Right atrium auricular region (tissue), 2 donors: Measurements from ENCODE around the gene FZD4. TPM values are rescaled to one million over a fixed set of nuclear protein-coding genes. Genes with fewer than 3 reads are reported as not detected.

ENCODE experiments used
- DNase-seq: peaks from one replicate; pipeline ENCODE4 v3.0.0-alpha.2; 2019; ENCODE audit warnings: low spot score
- H3K27ac ChIP-seq, 2 donors: fragments of 200-600 bp; sonication (generic); 1 replicate in 1 of 2; 2 replicates in 1 of 2; pipeline ENCODE4 v1.5.1; 2016 to 2019
- H3K27me3 ChIP-seq, 2 donors: fragments of 200-600 bp; sonication (generic); one replicate each; pipeline versions ENCODE4 v1.5.1 to v1.6.0; 2017 to 2019
- H3K36me3 ChIP-seq: fragments of 200-600 bp; sonication (generic); one replicate; pipeline ENCODE4 v1.5.1; 2016
- H3K4me1 ChIP-seq, 2 donors: fragments of 200-600 bp; sonication (generic); one replicate each; pipeline versions ENCODE4 v1.5.1 to v1.6.0; 2017 to 2019
- H3K4me3 ChIP-seq, 2 donors: fragments of 200-600 bp; sonication (generic); 1 replicate in 1 of 2; 2 replicates in 1 of 2; pipeline ENCODE4 v1.5.1; 2017 to 2019; ENCODE audit warnings: mild to moderate bottlenecking in 1 of 2, moderate library complexity in 1 of 2
- H3K9me3 ChIP-seq, 2 donors: fragments of 200-600 bp; sonication (generic); one replicate each; pipeline ENCODE4 v1.5.1; 2019
- CTCF ChIP-seq, 2 donors: fragments of 200-600 bp; sonication (generic); IDR thresholded peaks; one replicate each; pipeline ENCODE4 v1.5.1; 2019; ENCODE audit warnings: antibody characterized with exemption in 2 of 2
- total RNA-seq, 2 donors: library from RNA; depleted of rRNA; stranded (reverse); fragments of >200 nt; gene quantifications; one replicate each; pipeline ENCODE4 v1.1.0, GENCODE V29; 2016

Gene FZD4
- total RNA-seq, 2 donors from 2014 or later, result 22.6 to 32.5 TPM

- Histone ChIP-seq H3K27ac (peak overlapping the region in 1 of 2 donors; percentile 6), H3K36me3 (no peaks in the 10 kb centered on the region), H3K4me3 (no peak overlapping the region), H3K27me3 (no peaks in the 10 kb centered on the region), H3K9me3 (no peaks in the 10 kb centered on the region), H3K4me1 (peaks cover 0 to 39% of the 10 kb centered on the region in 2 donors)
- DNase-seq, result no peak
- no peak for TF ChIP-seq CTCF (IDR thresholded peaks at IDR 0.05)
Measured at GRCh38 chr11:86932924-86933875, 22.0 kb downstream of the FZD4 start.

GRCh38 chr11:86932259-86932585 lies 23.0 kb downstream of the FZD4 start:
- H3K4me1 ChIP-seq, result peaks cover 0 to 37% of the 10 kb centered on the region in 2 donors
- no peak overlapping the region for H3K4me3 ChIP-seq
- TF ChIP-seq CTCF (IDR thresholded peaks at IDR 0.05), result no peak
- H3K27ac ChIP-seq, result peak overlapping the region in 1 of 2 donors; percentile 21
- no peaks in the 10 kb centered on the region for H3K36me3 ChIP-seq
- no peak for DNase-seq
- H3K27me3 ChIP-seq, result no peaks in the 10 kb centered on the region
- no peaks in the 10 kb centered on the region for H3K9me3 ChIP-seq

GRCh38 chr11:86931548-86932258 lies 23.5 kb downstream of the FZD4 start:
- peak overlapping the region in 1 of 2 donors; percentile 21 for H3K27ac ChIP-seq
- no peak overlapping the region for H3K4me3 ChIP-seq
- no peak for DNase-seq
- no peaks in the 10 kb centered on the region for H3K36me3 ChIP-seq
- peaks cover 0 to 33% of the 10 kb centered on the region in 2 donors for H3K4me1 ChIP-seq
- no peak for TF ChIP-seq CTCF (IDR thresholded peaks at IDR 0.05)
- H3K9me3 ChIP-seq, result no peaks in the 10 kb centered on the region
- no peaks in the 10 kb centered on the region for H3K27me3 ChIP-seq

- H3K9me3 ChIP-seq, result no peaks in the 10 kb centered on the region
- H3K4me1 ChIP-seq, result peaks cover 0 to 33% of the 10 kb centered on the region in 2 donors
- H3K4me3 ChIP-seq, result no peak overlapping the region
- no peaks in the 10 kb centered on the region for H3K36me3 ChIP-seq
- no peak for DNase-seq
- H3K27ac ChIP-seq, result peak overlapping the region in 1 of 2 donors; percentile 10
- no peaks in the 10 kb centered on the region for H3K27me3 ChIP-seq
- TF ChIP-seq CTCF (IDR thresholded peaks at IDR 0.05), result no peak
Measured at GRCh38 chr11:86930957-86931547, 24.1 kb downstream of the FZD4 start.

- no peak for DNase-seq
- Histone ChIP-seq H3K9me3 (no peaks in the 10 kb centered on the region), H3K36me3 (no peaks in the 10 kb centered on the region), H3K27me3 (no peaks in the 10 kb centered on the region), H3K4me3 (no peak overlapping the region), H3K4me1 (peaks cover 0 to 18% of the 10 kb centered on the region in 2 donors), H3K27ac (no peak overlapping the region)
- no peak for TF ChIP-seq CTCF (IDR thresholded peaks at IDR 0.05)
Measured at GRCh38 chr11:86926975-86927374, 28.2 kb downstream of the FZD4 start.
